ENCODE measurements around the gene KHDRBS2.
A peak's percentile ranks its signal among the peaks of the same experiment; 100 is the strongest.

Gene KHDRBS2

DNA sequence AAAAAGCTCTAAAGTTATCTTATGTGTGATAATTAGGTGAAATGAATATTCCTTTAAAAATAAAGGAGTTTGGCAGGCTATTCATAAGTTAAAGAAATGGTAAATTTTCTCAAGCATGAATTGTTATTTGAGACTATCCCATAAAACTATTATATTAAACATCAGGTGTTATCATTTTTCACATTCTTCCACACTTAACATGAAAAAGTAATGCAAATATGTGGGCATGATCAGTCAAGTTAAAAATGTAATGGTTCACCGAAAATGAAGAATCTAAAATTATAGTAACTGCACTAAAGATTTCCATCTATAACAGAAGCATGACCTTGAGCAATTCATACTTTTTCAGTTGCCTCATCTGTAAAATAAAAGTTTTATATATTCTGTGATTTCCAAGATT, 110.8 kb downstream of the KHDRBS2 start:
- no peak for DNase-seq (ENCODE audit: low read depth)

DNA sequence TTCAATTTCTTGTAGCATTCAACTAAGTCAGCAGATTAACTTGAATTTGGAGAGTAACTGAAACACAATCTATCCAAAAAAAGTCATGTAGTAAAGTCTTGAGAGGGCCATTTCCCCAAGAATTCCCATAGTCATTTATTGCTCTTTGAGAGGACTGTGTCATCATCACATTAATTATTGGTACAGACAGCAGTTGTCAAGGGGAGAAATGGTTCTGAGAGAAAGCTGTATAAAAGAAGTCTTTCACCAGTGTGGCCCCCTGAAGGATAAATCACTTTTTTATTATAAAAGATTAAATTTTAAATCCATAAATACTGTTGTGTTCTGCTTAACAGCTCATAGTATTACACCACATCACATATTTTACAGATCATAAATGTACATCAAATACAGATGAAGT, 111.5 kb downstream of the KHDRBS2 start:
- no peak for DNase-seq (ENCODE audit: low read depth)

DNA sequence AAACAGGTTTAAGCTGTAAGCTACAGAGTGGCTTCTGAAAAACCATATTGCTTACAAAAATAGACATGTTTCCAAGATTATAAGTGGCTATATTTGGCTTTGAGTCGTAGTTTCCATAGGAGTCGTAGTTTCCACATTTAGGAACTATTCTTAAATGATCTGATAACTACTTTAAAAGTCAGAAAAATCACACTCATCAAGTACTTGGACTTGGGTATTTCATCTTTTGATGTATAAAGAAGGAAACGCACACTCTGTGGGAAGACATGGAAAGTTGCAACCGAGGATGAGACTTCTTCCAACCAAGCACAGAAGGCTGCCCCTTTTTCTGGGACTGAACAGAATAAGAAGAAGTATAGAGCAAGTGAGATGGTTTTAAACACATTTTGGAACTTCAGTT, 118.3 kb downstream of the KHDRBS2 start:
- no peak for DNase-seq (ENCODE audit: low read depth)

DNA sequence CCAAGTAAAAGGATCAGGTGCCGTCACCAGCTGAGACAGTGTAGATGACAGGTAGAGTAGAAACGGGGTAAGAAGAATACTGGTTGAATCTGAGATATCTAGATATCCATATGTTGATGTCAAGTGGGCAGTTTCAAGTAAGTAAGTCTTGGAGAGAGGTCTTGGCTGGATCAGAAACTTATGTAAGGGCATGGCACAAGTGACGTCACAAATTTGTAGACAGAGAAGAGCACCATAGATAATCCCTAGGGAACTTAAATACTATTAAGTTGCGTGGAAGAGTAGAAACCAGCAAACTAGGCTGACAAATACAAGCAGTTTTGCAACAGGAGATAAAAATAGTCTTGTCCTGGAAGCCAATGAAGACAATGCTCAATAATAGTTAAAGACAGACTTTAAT, 123.2 kb downstream of the KHDRBS2 start:
- DNase-seq (ENCODE audit: low read depth), result no peak

DNA sequence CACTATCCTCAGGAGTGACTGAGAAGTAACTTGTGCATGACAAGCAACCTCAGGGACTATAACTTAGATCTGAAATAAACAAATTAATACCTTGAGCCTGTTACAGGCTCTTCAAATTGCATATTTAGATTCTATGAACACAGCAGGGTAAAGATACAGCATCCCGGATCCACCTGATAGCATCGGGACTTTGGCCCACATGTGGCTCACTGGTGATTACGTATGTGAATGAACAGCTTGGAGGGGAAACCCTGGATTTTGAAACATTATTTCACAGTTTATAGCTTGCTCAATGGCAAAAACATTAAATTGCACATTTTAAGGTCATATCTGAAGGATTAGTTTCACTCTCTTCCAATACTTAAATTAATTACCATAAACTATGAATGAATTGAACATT, 133.2 kb downstream of the KHDRBS2 start:
- no peak for DNase-seq (ENCODE audit: low read depth)

DNA sequence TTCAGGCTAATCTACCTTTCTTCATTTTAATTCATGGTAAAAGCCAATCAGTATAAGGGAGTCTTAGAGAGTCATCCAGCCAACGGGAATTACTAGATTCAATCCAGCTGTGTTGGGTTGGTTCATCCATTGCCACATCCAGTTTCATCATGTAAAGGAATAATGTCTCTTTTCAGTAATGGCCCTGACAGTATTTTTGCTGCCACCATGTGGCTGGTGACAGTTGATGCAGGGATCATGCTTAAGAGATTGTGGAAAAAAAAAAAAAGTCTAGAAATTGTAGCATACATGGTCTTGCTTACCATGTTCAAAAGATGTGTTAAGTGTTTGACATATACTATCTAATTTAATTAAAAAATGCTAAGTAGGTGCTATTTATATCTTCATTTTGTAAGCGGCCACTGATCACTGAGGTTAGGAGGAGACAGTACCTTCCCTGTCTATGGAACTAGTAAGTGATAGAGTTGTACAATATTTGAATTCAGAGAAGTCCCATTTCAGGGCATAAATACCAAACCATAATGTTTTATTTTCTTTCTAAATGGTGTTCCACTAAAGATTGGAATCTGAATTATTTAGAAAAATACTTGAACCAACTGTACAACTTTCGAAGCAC, 135.9 kb downstream of the KHDRBS2 start:
- peak; percentile 61 for DNase-seq (ENCODE audit: low read depth)

DNA sequence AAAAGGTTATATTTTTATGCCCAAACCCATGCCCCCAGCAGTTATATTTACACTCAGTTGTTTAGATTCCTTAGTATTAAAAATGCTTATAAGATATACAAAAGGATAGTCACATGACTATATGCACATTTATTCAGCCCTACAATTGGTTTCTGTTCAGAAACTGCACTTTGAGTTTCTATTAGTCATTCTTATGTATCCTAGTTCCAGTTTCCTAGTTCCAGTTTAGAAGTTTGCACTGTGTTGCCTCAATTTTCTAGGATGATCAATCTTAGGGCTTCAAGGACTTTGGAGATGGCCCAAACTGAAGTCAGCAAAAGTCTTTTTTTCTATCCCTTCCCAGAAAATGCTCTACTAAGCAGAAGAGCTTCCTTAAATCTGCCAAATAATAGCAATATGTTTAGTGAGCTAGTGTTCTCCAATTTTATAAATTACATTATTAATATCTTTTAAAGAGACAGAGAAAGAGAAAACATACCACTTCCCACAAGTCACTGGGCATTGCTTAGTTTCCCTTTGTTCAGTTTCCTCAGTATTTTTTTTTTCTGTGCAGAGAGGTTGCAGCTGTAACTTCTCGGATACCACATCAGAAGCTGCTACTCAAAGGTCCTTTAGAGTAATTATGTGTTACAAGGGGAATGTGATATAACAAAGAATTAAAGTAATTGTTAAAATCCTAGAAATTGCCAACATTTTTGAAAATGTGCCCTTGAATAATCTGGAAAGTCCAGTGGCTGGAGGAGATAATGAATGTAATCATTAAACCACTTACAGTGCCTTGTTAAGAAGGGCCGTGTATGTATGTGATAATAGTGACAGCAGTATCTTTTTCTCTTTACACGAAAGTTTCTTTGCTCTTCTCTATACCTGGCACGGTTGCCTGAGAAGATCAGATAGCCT, 138.8 kb downstream of the KHDRBS2 start:
- DNase-seq (ENCODE audit: low read depth), result no peak

DNA sequence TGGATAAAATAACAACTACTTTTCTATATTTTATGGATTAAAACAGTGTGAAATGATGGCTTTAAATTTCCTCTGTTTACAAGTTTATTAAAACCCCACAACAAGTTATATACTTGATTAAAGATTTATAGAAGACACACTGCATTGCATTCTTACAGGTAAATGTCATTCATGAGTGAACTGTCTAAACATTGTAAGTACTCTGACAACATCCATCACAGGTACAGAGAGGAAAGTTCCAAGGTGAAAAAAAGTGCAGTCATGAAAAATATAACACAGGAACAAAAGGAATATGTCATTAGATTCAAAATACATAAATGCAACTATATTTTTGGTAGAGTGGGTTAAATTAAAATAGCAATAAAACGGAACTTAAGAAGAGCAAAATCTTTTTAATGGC, 156.9 kb downstream of the KHDRBS2 start:
- no peak for DNase-seq (ENCODE audit: low read depth)

DNA sequence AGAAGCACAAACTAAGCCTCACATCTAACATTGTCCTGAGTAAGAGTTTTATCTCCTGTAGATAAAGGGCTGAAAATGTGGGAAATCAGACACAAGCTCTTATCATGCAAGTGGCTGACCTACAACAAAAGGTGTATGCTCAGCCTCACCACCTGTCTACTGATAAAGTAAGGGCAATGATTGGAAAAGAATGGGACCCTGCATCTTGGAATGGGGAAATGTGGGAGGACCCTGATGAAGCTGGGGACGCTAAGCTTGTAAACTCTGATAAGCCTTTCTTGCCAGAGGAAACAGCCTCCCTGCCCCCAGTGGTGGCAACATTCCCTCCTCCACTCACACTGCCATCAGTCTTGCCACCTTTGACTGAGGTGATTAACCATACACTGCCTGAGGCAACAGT, 166.6 kb downstream of the KHDRBS2 start:
- no peak for DNase-seq (ENCODE audit: low read depth)

DNA sequence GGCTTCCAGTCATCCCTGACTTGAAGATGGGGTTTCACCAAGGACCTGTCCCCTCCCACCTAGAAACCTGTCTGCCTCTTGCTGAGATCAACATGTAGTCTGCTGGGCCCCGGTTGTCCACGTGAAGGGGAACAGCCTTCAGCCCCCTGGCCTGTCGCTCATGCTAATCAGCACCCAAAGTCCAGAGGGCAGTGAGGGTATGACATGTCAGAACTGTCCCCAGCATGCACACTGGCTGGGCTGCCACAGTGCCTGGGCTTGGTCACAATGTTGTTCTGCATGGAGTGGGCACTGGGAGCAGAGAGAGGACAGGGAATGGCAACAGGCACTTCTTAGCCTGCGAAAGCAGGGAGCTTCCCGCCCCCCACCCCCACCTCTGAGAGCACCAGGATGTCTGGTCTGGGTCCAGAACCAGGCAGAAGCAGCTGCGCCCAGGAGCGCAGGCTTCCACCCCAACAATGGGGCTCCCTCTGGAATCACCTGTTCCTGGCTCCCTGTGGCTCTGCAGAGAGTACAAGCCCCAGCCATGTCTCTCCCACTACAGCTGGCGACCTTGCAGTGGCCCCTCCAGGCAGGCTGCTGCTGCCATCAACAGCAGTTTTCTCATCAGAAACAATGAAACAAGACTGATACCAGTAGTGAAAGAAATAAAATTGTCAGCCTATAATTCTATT, 182.7 kb downstream of the KHDRBS2 start:
- no peak for DNase-seq (ENCODE audit: low read depth)

DNA sequence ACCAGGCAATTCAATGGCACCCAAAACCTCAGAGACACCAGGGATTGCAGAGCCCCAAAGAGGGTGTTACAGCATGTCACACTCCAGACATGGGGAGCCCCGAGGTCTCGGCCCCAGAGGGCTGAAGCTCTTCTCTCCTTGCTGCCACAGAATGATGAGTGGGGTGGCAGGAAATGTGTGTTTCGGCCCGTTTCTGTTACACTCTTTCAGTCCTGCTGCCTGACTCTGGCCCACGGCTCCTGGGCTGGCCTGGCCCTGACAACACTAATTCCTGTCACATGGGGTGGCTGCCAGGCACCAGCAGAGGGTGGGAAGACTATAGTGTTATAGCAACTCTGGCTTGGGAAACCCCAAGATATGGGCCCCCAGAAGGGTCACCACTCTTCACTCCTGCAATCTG, 183.6 kb downstream of the KHDRBS2 start:
- DNase-seq (ENCODE audit: low read depth), result no peak

DNA sequence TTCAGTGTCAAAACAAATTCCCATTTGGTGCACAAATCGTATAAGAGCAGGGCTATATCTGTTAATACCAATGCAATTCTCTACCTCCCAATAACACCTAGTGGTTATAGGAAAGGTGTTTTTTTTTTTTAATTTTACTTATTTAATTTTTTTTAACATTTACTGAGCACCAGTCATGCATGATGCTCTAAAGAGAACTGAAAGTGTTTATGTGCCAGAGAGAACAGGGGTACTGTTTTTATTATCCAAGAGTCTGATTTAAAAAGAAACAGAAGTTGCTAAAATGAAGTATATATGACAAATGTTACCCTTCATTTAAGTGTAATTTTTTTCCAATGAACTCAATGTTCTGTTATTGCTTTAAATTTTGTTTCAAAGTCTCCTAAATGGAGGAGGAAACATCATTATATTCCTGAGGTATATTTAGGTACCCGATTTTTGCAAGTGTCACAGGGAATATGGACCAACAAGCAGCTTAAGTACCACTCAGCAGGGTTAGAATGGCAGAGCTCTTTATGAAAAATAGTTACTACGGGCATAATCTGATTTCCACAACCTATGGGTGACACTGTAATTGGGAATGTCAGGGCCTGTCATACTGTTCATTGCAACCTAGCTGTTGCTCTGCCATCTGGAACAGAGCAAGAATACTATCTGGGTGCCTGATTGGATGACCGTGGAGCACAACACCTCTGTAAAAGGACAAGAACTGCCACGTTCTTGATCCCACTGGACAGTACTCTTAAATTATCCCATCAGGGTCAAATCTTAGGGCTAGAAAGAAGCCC, 195.4 kb downstream of the KHDRBS2 start:
- no peak for DNase-seq (ENCODE audit: low read depth)

DNA sequence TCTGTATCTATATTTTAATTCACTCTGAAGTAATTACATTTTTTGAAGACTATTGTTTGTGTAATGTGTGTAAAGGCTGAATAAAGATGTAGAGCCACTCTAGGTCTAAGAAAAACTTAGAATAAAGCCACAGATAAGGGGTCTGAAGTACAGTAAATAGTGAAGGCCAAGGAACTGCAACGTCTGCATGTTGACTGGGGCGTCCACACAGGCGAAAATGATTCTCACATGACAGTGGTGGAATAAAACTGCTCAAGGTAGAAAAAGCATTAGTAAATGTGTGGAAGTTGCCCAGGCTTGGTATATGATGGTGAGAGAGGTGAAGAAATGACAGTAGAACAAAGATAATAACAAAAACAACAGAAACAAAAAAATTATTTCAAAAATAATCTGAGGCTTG, 196.2 kb downstream of the KHDRBS2 start:
- DNase-seq (ENCODE audit: low read depth), result no peak

DNA sequence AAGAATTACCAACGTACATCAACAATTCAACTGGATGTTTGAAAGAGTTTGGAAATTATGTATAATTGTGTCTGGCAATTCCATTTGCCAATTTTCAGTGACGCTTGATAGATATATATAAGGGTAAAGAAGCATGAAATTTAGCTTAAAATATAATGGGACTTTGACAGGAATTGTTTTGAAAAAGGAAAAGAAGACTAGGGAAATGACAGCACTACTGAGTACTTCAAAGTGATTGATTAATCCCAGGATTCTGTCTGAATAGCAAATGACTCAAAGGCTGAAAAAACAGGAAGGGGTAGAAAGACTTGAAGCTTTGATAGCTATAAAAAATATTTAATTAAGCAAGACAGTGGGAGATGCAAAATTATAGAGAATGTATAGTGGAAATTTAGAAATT, 200.0 kb downstream of the KHDRBS2 start:
- no peak for DNase-seq (ENCODE audit: low read depth)

DNA sequence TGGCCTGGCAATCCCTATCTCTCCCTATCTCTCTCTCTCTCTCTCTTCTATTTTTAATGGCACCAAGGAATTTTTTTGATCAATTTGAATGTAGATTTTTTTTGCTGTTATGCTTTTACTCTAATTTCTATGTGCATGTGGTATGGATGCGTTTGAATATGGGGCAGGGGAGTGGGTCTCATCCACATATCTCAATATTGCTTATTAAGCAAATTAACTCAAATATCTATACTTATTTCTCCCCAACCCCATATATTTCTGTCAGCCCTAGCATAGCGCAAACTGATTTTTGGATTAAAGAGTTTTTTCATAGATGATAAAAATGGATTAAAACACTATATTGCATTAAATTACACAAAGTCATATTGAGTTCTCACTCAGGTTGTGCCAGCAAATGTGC, 210.2 kb downstream of the KHDRBS2 start:
- no peak for DNase-seq (ENCODE audit: low read depth)

DNA sequence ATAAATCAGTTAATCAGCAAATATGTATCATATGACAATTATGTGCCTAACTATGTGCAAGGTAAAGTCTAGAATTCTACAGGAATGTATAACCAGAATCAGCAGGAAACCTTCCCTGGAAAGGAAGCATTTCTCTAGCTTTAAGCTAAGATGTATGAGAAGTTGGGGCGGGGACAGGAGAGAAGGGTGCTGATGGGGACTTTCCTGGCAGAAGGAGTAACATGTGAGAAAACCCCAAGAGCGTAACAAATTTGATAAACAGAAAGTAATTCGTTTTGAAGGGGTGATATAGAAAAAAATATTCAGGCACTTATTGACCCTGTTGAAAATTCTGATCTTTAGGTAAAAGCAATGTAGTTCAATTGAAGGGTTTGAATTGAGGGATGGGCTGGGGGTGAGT, 226.1 kb downstream of the KHDRBS2 start:
- no peak for DNase-seq (ENCODE audit: low read depth)

DNA sequence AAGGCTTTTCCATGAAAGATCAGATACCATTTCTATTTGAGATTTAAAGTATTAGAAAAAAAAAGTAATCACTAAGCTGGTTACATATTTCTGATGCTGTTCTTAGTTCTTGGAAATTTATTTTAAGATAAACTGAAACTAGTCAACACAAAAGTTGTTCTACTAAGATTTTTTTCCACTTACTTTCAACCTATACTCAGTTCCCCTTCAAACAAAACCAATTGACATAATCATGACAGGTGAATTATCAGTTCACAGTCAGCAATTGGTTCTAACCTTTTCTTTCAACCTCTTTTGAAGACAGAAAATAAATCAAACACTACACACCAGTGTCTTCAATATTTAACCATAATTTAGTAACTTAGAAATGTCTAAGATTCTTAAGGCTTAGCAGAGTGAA, 228.7 kb downstream of the KHDRBS2 start:
- no peak for DNase-seq (ENCODE audit: low read depth)

DNA sequence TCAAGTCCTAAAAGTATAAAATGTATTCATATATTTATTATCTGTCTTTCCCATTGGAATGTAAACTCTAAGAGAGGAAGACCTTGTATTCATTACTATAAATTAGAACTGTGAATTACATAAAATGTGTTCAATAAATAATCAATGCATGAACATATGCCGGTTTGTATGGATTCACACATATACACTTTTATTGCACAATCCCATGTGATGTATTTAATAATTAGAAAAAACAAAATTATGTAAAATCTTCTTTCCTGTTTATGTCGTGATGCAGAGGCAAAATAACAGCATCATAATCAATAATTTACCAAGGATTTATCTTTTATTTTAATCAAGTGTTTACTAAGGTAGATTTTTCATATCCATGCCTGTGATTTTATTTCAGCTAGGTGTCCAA, 240.5 kb downstream of the KHDRBS2 start:
- no peak for DNase-seq (ENCODE audit: low read depth)

DNA sequence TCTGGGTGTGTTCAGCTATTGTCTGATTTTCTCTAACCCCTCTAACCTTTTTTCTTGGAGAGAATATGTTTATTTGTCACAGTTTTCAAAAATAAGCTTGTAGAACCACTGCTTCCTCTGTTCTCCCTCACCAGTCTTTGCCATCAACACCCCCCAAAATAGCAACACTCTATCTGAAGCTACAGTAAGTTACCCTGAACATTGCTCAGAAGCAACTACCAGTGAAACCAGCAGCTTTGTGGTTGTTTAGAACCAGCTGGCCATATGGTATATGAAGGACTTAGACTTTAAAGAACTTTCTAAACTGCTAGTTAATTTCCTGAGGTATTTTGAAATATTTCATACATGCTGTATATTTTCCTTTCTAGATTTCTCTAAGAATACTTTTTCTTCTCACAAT, 242.9 kb downstream of the KHDRBS2 start:
- no peak for DNase-seq (ENCODE audit: low read depth)

DNA sequence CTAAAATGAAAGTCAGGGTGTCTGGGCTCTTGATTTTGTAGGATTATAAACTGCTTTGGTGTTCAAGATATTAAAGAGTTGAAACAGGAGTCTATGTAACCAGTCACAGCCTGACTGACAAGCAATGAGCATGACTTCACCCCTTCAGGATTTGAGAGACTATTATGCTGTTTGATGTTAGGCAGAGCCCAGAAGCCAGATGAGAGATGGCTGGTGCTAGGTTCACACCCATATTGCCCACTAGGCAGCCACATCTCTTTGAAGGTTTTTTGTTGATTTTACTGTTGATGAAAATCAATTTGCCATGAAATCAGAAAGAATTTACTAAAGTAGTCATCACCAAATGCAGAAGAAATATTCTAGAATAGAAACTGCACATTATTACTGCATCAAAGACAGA, 243.6 kb downstream of the KHDRBS2 start:
- no peak for DNase-seq (ENCODE audit: low read depth)

DNA sequence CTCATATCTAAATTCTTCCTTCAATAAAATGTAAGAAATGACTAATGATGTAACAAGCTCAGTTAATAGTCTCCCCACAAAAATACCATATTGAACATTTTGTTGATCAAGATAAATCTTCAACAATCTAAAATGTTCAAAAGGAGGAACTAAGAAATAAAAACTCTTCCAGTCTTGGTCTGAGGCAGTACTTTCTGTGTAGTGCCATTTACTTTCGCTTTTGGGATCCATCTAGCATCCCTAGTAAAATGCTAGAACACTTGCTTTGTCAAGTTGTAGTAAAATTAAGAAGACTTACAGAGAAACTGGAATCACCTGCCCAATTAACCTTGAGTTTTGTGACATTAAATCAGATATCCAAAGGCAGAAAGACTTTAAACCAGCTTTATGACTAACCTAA, 246.4 kb downstream of the KHDRBS2 start:
- no peak for DNase-seq (ENCODE audit: low read depth)

DNA sequence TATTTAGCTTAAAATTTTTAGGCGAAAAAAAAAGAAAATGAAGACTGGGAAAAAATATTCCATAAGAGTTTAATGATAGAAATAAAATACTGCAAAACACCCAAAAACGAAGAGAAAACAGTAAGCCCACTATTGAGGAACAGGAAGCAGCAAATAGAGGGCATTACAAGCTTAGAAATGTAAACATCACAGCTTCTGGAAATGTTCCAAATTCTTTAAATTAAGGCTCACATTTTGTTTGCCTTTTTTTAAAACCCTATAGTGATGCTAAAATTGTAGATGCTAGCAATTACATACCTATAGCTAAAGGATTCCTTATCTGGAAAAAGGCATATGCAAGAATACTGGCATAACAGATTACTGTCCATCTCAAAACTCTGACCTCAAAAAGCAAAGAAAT, 248.6 kb downstream of the KHDRBS2 start:
- no peak for DNase-seq (ENCODE audit: low read depth)
